HEK293 (cell line): ENCODE data around the gene KCNK17.

Experiments
- CTCF ChIP-seq: fragments of 450-650 bp; formaldehyde crosslinking; IDR thresholded peaks from 2 replicates; pipeline ENCODE4 v1.5.1; 2016; ENCODE audit warnings: missing biosample characterization, missing genetic modification characterization
- INSM2 ChIP-seq: fragments of 450-650 bp; formaldehyde crosslinking; IDR thresholded peaks from 2 replicates; pipeline ENCODE4 v1.5.1; 2016; ENCODE audit warnings: missing biosample characterization, missing genetic modification characterization
- KLF8 ChIP-seq: fragments of 450-650 bp; formaldehyde crosslinking; IDR thresholded peaks from 2 replicates; pipeline ENCODE4 v1.5.1; 2016; ENCODE audit warnings: missing biosample characterization, missing genetic modification characterization
- PBX3 ChIP-seq: sonication (generic); formaldehyde crosslinking; IDR thresholded peaks from 2 replicates; pipeline ENCODE4 v1.8.1; 2022; ENCODE audit warnings: mild to moderate bottlenecking, moderate library complexity, missing genetic modification reagents
- REST ChIP-seq: fragments of 450-650 bp; formaldehyde crosslinking; IDR thresholded peaks from 2 replicates; pipeline ENCODE4 v1.5.1; 2016; ENCODE audit warnings: missing biosample characterization, missing genetic modification characterization
- ZBTB7A ChIP-seq: fragments of 450-650 bp; formaldehyde crosslinking; IDR thresholded peaks from 2 replicates; pipeline ENCODE4 v1.5.1; 2016; ENCODE audit warnings: low read depth, missing biosample characterization, missing genetic modification characterization
- ZNF518A ChIP-seq: fragments of 450-650 bp; formaldehyde crosslinking; conservative IDR thresholded peaks from 2 replicates; pipeline ENCODE4 v1.5.1; 2016; ENCODE audit warnings: low read depth, missing biosample characterization, missing genetic modification characterization
- ZNF596 ChIP-seq: fragments of 450-650 bp; IDR thresholded peaks from 2 replicates; pipeline ENCODE4 v1.5.0; 2018; ENCODE audit warnings: missing biosample characterization, mild to moderate bottlenecking, missing genetic modification characterization, moderate library complexity

- no peak for TF ChIP-seq ZBTB7A
- no peak for TF ChIP-seq KLF8
- peak; percentile 90 for TF ChIP-seq CTCF (tag by site-specific recombination)
- no peak for TF ChIP-seq REST
- TF ChIP-seq ZNF596 (tag by site-specific recombination): no peak
- TF ChIP-seq ZNF518A: no peak
- no peak; the same call in 1 of the 2 replicates for TF ChIP-seq PBX3
- no peak for TF ChIP-seq INSM2 (tag by site-specific recombination)
Observed at GRCh38 chr6:39309942-39310531, 4.2 kb downstream of the KCNK17 start.
